Endothelial cell of umbilical vein (primary cell): ENCODE results near the gene GRID1. TPM values are rescaled to one million over a fixed set of nuclear protein-coding genes. Genes with fewer than 3 reads are reported as not detected.

ENCODE experiments used
- BruUV-seq: library from RNA; stranded (reverse); fragments of 400-500 nt; replicated peaks from 2 replicates; lab custom pipeline; 2021; lab: Mats Ljungman, UMichigan
- CTCF ChIA-PET: fragments of 300-600, 350-600 bp; sonication (Branson Sonifier 250); formaldehyde crosslinking; loops from one replicate; lab custom pipeline; 2021; ENCODE audit warnings: antibody characterized with exemption, inconsistent platforms; lab: Charles Lee
- POLR2A ChIA-PET: fragments of 300-600, 350-600 bp; sonication (Branson Sonifier 250); formaldehyde crosslinking; loops from one replicate; lab custom pipeline; 2021; ENCODE audit warnings: antibody characterized with exemption, inconsistent platforms; lab: Charles Lee
- DNase-seq: peaks from one replicate; pipeline ENCODE4 v3.0.0-alpha.2; 2011; ENCODE audit warnings: low read depth, low spot score
- FAIRE-seq: peaks from 2 replicates; lab custom pipeline; 2011; peaks lifted over from hg19 to GRCh38; lab: Jason Lieb, UNC
- H2AFZ ChIP-seq: 2 replicates; pipeline ENCODE4 v1.6.0; 2012; ENCODE audit warnings: low read depth, low read length, control low read depth, inconsistent platforms
- H3K27ac ChIP-seq: 2 replicates; pipeline ENCODE4 v1.5.1; 2011; ENCODE audit warnings: low read depth, mild to moderate bottlenecking, control low read depth, low read length, moderate library complexity; ENCODE audit not compliant: insufficient read depth
- H3K27me3 ChIP-seq, 2 experiments: 2 replicates each; pipeline versions ENCODE4 v1.6.0 to v1.6.1; 2011; ENCODE audit warnings: low read length in 2 of 2, mixed read lengths in 1 of 2; ENCODE audit not compliant: control insufficient read depth in 2 of 2, insufficient read depth in 2 of 2
- H3K36me3 ChIP-seq, 2 experiments: 2 replicates in 1 of 2; 3 replicates in 1 of 2; pipeline ENCODE4 v1.5.1; 2011; ENCODE audit warnings: low read length in 2 of 2, mild to moderate bottlenecking in 1 of 2, moderate library complexity in 1 of 2; ENCODE audit not compliant: control insufficient read depth in 2 of 2, insufficient read depth in 2 of 2; ENCODE audit errors: extremely low read depth in 1 of 2
- H3K4me1 ChIP-seq: 3 replicates; pipeline ENCODE4 v1.5.1; 2011; ENCODE audit warnings: mild to moderate bottlenecking, low read length; ENCODE audit not compliant: control insufficient read depth, insufficient read depth; ENCODE audit errors: extremely low read depth
- H3K4me2 ChIP-seq: 2 replicates; pipeline ENCODE4 v1.6.1; 2011; ENCODE audit warnings: low read length, control low read depth, mixed read lengths; ENCODE audit not compliant: insufficient read depth
- H3K4me3 ChIP-seq, 3 experiments: fragments of 200-600 bp in 1 of 3; sonication (generic), shearing (Covaris generic) in 1 of 3; replicated peaks in 1 of 3; 2 replicates each; pipeline ENCODE4 v1.5.1; 2011 to 2016; ENCODE audit warnings: control low read depth in 3 of 3, low read length in 3 of 3, mild to moderate bottlenecking in 2 of 3, inconsistent platforms in 1 of 3, low read depth in 1 of 3, moderate library complexity in 1 of 3; ENCODE audit not compliant: insufficient read depth in 1 of 3
- H3K79me2 ChIP-seq: 2 replicates; pipeline ENCODE4 v1.6.0; 2012; ENCODE audit warnings: low read length, inconsistent platforms; ENCODE audit not compliant: control insufficient read depth, insufficient read depth
- H3K9ac ChIP-seq: replicated peaks from 2 replicates; pipeline ENCODE3; 2011; ENCODE audit warnings: low read length, control low read depth; ENCODE audit not compliant: insufficient read depth; ENCODE audit errors: extremely low read depth
- H3K9me1 ChIP-seq: replicated peaks from 3 replicates; pipeline ENCODE4 v1.6.0; 2011; ENCODE audit warnings: mild to moderate bottlenecking, low read length; ENCODE audit not compliant: control insufficient read depth, insufficient read depth; ENCODE audit errors: extremely low read depth
- H3K9me3 ChIP-seq: replicated peaks from 2 replicates; pipeline ENCODE4 v1.5.1; 2012; ENCODE audit warnings: low read length, inconsistent platforms; ENCODE audit not compliant: control insufficient read depth, insufficient read depth
- H4K20me1 ChIP-seq: replicated peaks from 2 replicates; pipeline ENCODE3; 2011; ENCODE audit warnings: mild to moderate bottlenecking, low read length; ENCODE audit not compliant: control insufficient read depth, insufficient read depth; ENCODE audit errors: extremely low read depth
- CTCF ChIP-seq, 2 donors: IDR thresholded peaks; 1 replicate in 1 of 2; 2 replicates in 1 of 2; pipeline ENCODE4 v1.5.1; 2011; ENCODE audit warnings: low read length in 2 of 2, mild to moderate bottlenecking in 2 of 2, moderate library complexity in 2 of 2, control low read depth in 1 of 2, inconsistent platforms in 1 of 2, low read depth in 1 of 2; ENCODE audit not compliant: insufficient read depth in 1 of 2; ENCODE audit errors: extremely low read depth in 1 of 2
- EZH2 ChIP-seq: IDR thresholded peaks from 2 replicates; pipeline ENCODE4 v1.6.1; 2012; ENCODE audit warnings: borderline replicate concordance, low read depth, mild to moderate bottlenecking, moderate library complexity, low read length, inconsistent platforms; ENCODE audit not compliant: severe bottlenecking
- FOS ChIP-seq: IDR thresholded peaks from 2 replicates; pipeline ENCODE4 v1.6.1; 2011; ENCODE audit warnings: mild to moderate bottlenecking, low read length, moderate library complexity, borderline replicate concordance; ENCODE audit not compliant: insufficient read depth
- GATA2 ChIP-seq: IDR thresholded peaks from 2 replicates; pipeline ENCODE4 v1.7.0; 2011; ENCODE audit warnings: low read depth, mild to moderate bottlenecking, moderate library complexity, mixed read lengths, low read length; ENCODE audit not compliant: insufficient read length, insufficient read depth
- JUN ChIP-seq: IDR thresholded peaks from 2 replicates; pipeline ENCODE4 v1.6.1; 2011; ENCODE audit warnings: borderline replicate concordance, low read depth; ENCODE audit not compliant: insufficient read length, insufficient read depth
- MAX ChIP-seq: IDR thresholded peaks from 2 replicates; pipeline ENCODE4 v1.6.1; 2011; ENCODE audit not compliant: insufficient read depth, insufficient read length
- MYC ChIP-seq: IDR thresholded peaks from one replicate; pipeline ENCODE4 v1.6.1; 2011; ENCODE audit warnings: mild to moderate bottlenecking, low read depth, low read length
- POLR2A ChIP-seq: IDR thresholded peaks from 2 replicates; pipeline ENCODE4 v1.6.1; 2012; ENCODE audit warnings: low read depth, mild to moderate bottlenecking, control low read depth, low read length
- POLR2AphosphoS5 ChIP-seq: IDR thresholded peaks from 2 replicates; pipeline ENCODE4 v1.6.1; 2012; ENCODE audit warnings: low read depth, mild to moderate bottlenecking, control low read depth, low read length, moderate library complexity; ENCODE audit not compliant: insufficient read depth
- dilution Hi-C: fragments of 300-500 bp; cut with MboI; formaldehyde crosslinking; loops from one replicate; pipeline ENCODE4 v1.15.0; 2019; ENCODE audit warnings: low sequenced_read_pairs; ENCODE audit not compliant: extremely low pct_ligation_motif_present
- intact Hi-C: fragments of 100-400 bp; cut with micrococcal nuclease; formaldehyde crosslinking; loops from one replicate; pipeline ENCODE4 v1.10.0; 2022
- polyA plus RNA-seq, 4 experiments: library from polyadenylated mRNA; depleted of rRNA in 3 of 4; stranded (reverse) in 3 of 4; unstranded in 1 of 4; fragments of >200 nt; gene quantifications; 2 replicates each; pipeline versions ENCODE4 v1.2.1 to v1.2.3, GENCODE V29; 2011 to 2012; ENCODE audit warnings: missing spikeins in 1 of 4
- total RNA-seq: library from RNA; stranded (reverse); gene quantifications from 2 replicates; pipeline ENCODE4 v1.2.3, GENCODE V29; 2021

The GRID1 gene
- total and polyA plus RNA-seq, 2 donors (not counting 3 experiments of a cell fraction or from before 2014, with no cell fraction given), result not detected

GRCh38 chr10:86284355-86285105 lies 82.1 kb downstream of the GRID1 start:
- no peak overlapping the region for H3K9ac ChIP-seq
- H3K4me2 ChIP-seq, result no peak overlapping the region
- no peak overlapping the region for H3K27ac ChIP-seq
- no peak for TF ChIP-seq MYC
- TF ChIP-seq EZH2, result no peak
- no peak for TF ChIP-seq POLR2AphosphoS5
- no peak for TF ChIP-seq GATA2
- no peak for TF ChIP-seq POLR2A
- no peak for TF ChIP-seq JUN
- no peak for TF ChIP-seq FOS
- TF ChIP-seq MAX, result no peak
- TF ChIP-seq CTCF (IDR thresholded peaks at IDR 0.05; ENCODE audit: extremely low read depth in 1 of 2, insufficient read depth in 1 of 2, low read depth in 1 of 2, low read length in 2 of 2), result no peak
- POLR2A ChIA-PET, result no interaction called here
- dilution Hi-C loops, result no loop called here
- no peak overlapping the region for H2AFZ ChIP-seq
- BruUV-seq, result no TSS peak
- H3K4me3 ChIP-seq, result no peak overlapping the region
- intact Hi-C loops, result no loop called here
- FAIRE-seq (no peak), DNase-seq (no peak)
- H3K79me2 ChIP-seq, result no peaks in the 10 kb centered on the region
- H3K4me1 ChIP-seq, result no peaks in the 10 kb centered on the region
- H3K9me3 ChIP-seq, result no peaks in the 10 kb centered on the region
- CTCF ChIA-PET, result no interaction called here
- no peaks in the 10 kb centered on the region for H3K36me3 ChIP-seq
- no peaks in the 10 kb centered on the region for H3K27me3 ChIP-seq
- H4K20me1 ChIP-seq, result no peaks in the 10 kb centered on the region
- no peaks in the 10 kb centered on the region for H3K9me1 ChIP-seq
